ENCODE results near the gene CFB. TPM values are rescaled to one million over a fixed set of nuclear protein-coding genes. Genes with fewer than 3 reads are reported as not detected.
"Not testable (repeated sequence)": the region's sequence is repeated elsewhere in the genome, so short reads cannot be mapped to it uniquely, and the experiment has no call there.

Gene CFB
- total RNA-seq, 1 donor, result 12.1 TPM

- no peak for DNase-seq (ENCODE audit: low read depth)
- no peak overlapping the region for H3K4me3 ChIP-seq (ENCODE audit: low read depth, low read length)
These were observed 32.9 kb downstream of the CFB start for GRCh38 chr6:31978831-31979230.

GRCh38 chr6:31979238-31979898, 33.5 kb downstream of the CFB start:
- TF ChIP-seq CTCF (IDR thresholded peaks at IDR 0.05; ENCODE audit: insufficient read depth, low read depth, low read length), result no peak
- H3K4me3 ChIP-seq (ENCODE audit: low read depth, low read length), result no peak overlapping the region
- no peak for DNase-seq (ENCODE audit: low read depth)

More at GRCh38 chr6:31978831-31979230, 32.9 kb downstream of the CFB start:
- TF ChIP-seq CTCF (IDR thresholded peaks at IDR 0.05; ENCODE audit: insufficient read depth, low read depth, low read length), result no peak

GRCh38 chr6:31980195-31980876, 34.4 kb downstream of the CFB start:
- not testable (repeated sequence) for DNase-seq (ENCODE audit: low read depth)

GRCh38 chr6:31980998-31981397, 35.1 kb downstream of the CFB start:
- not testable (repeated sequence) for H3K4me3 ChIP-seq (ENCODE audit: low read depth, low read length); DNase-seq (ENCODE audit: low read depth)

More at GRCh38 chr6:31980195-31980876, 34.4 kb downstream of the CFB start:
- not testable (repeated sequence) for H3K4me3 ChIP-seq (ENCODE audit: low read depth, low read length)

GRCh38 chr6:31981744-31982143, 35.8 kb downstream of the CFB start, which contains the start of gene C4A:
Gene C4A, plus strand, starts transcription at chr6:31982057. Its CDS starts 51 bp downstream, at chr6:31982108.
- DNase-seq (ENCODE audit: low read depth); H3K4me3 ChIP-seq (ENCODE audit: low read depth, low read length): not testable (repeated sequence)

GRCh38 chr6:31989363-31989762, 43.5 kb downstream of the CFB start:
- H3K4me3 ChIP-seq (ENCODE audit: low read depth, low read length); DNase-seq (ENCODE audit: low read depth): not testable (repeated sequence)

GRCh38 chr6:31994421-31994820, 48.5 kb downstream of the CFB start:
- not testable (repeated sequence) for H3K4me3 ChIP-seq (ENCODE audit: low read depth, low read length); DNase-seq (ENCODE audit: low read depth)

GRCh38 chr6:31996385-31996784, 50.5 kb downstream of the CFB start:
- not testable (repeated sequence) for H3K4me3 ChIP-seq (ENCODE audit: low read depth, low read length); DNase-seq (ENCODE audit: low read depth)

Small RNA genes lying within 50 kb of the gene (small RNA-seq; reads per million reads assigned to genes)
- gene AL645922.1, result not detected

Other genes with a start within 250 kb of the CFB start
- gene ABHD16A, start 242.8 kb upstream of the CFB start, total RNA-seq, result 43.2 and 76.0 TPM in 2 replicates
- gene LY6G6F, start 239.2 kb upstream of the CFB start, total RNA-seq, result not detected in 2 replicates
- not detected in 2 replicates for gene LY6G6D, start 230.7 kb upstream of the CFB start, total RNA-seq
- gene LY6G6C, start 224.3 kb upstream of the CFB start, total RNA-seq, result not detected in 2 replicates
- not detected in 2 replicates for gene MPIG6B, start 222.7 kb upstream of the CFB start, total RNA-seq
- gene DDAH2, start 216.8 kb upstream of the CFB start, total RNA-seq, result 60.5 and 68.0 TPM in 2 replicates
- gene CLIC1, start 209.6 kb upstream of the CFB start, total RNA-seq, result 586 and 701 TPM in 2 replicates
- 9.5 and 13.9 TPM in 2 replicates for gene MSH5, start 206.1 kb upstream of the CFB start, total RNA-seq
- 0.43 and 1.3 TPM in 2 replicates for gene SAPCD1, start 183.4 kb upstream of the CFB start, total RNA-seq
- gene VWA7, start 168.8 kb upstream of the CFB start, total RNA-seq, result under 0.01 TPM in 2 replicates
- gene VARS1, start 150.3 kb upstream of the CFB start, total RNA-seq, result 60.0 and 73.1 TPM in 2 replicates
- gene LSM2, start 139.1 kb upstream of the CFB start, total RNA-seq, result 21.6 and 23.7 TPM in 2 replicates
- 0.86 and 0.97 TPM in 2 replicates for gene HSPA1L, start 130.8 kb upstream of the CFB start, total RNA-seq
- gene HSPA1A, start 130.6 kb upstream of the CFB start, total RNA-seq, result 77.0 and 132 TPM in 2 replicates
- gene HSPA1B, start 118.4 kb upstream of the CFB start, total RNA-seq, result 84.4 and 148 TPM in 2 replicates
- 70.8 and 77.6 TPM in 2 replicates for gene NEU1, start 83.3 kb upstream of the CFB start, total RNA-seq
- not detected in 2 replicates for gene SLC44A4, start 67.1 kb upstream of the CFB start, total RNA-seq
- 38.0 and 42.7 TPM in 2 replicates for gene EHMT2, start 48.4 kb upstream of the CFB start, total RNA-seq
- gene ZBTB12, start 44.0 kb upstream of the CFB start, total RNA-seq, result 1.9 and 3.0 TPM in 2 replicates
- gene C2, start 18.4 kb upstream of the CFB start, total RNA-seq, result 1.3 and 2.3 TPM in 2 replicates
- 106 and 120 TPM in 2 replicates for gene NELFE, start 12.9 kb downstream of the CFB start, total RNA-seq
- 52.2 and 58.9 TPM in 2 replicates for gene SKIC2, start 13.1 kb downstream of the CFB start, total RNA-seq
- gene DXO, start 26.0 kb downstream of the CFB start, total RNA-seq, result 14.2 and 21.9 TPM in 2 replicates
- 6.0 and 13.9 TPM in 2 replicates for gene C4A, start 36.0 kb downstream of the CFB start, total RNA-seq
- gene C4B, start 68.7 kb downstream of the CFB start, total RNA-seq, result 6.8 and 9.9 TPM in 2 replicates
- gene CYP21A2, start 92.3 kb downstream of the CFB start, total RNA-seq, result under 0.01 TPM in 2 replicates
- gene TNXB, start 163.2 kb downstream of the CFB start, total RNA-seq, result 4.8 and 17.7 TPM in 2 replicates
- gene ATF6B, start 182.2 kb downstream of the CFB start, total RNA-seq, result 17.3 and 22.9 TPM in 2 replicates
- gene FKBPL, start 184.2 kb downstream of the CFB start, total RNA-seq, result 6.4 and 6.9 TPM in 2 replicates
- under 0.01 and 0.32 TPM in 2 replicates for gene PRRT1, start 205.8 kb downstream of the CFB start, total RNA-seq
- gene PPT2, start 208.0 kb downstream of the CFB start, total RNA-seq, result 14.8 and 22.9 TPM in 2 replicates
- 0.97 and 2.6 TPM in 2 replicates for gene EGFL8, start 218.5 kb downstream of the CFB start, total RNA-seq
- 21.9 and 30.2 TPM in 2 replicates for gene AGPAT1, start 230.0 kb downstream of the CFB start, total RNA-seq
- 22.5 and 37.6 TPM in 2 replicates for gene RNF5, start 232.3 kb downstream of the CFB start, total RNA-seq
- gene AGER, start 238.2 kb downstream of the CFB start, total RNA-seq, result 0.32 and 0.86 TPM in 2 replicates
- 29.0 and 35.4 TPM in 2 replicates for gene PBX2, start 244.1 kb downstream of the CFB start, total RNA-seq
- 2.6 and 4.8 TPM in 2 replicates for gene GPSM3, start 246.5 kb downstream of the CFB start, total RNA-seq